ENCODE data around the gene ENPP4.
"Not testable (repeated sequence)": the region's sequence is repeated elsewhere in the genome, so short reads cannot be mapped to it uniquely, and the experiment has no call there.

ENPP4 gene

GRCh38 chr6:46137387-46137786 lies 7.6 kb downstream of the ENPP4 start:
- DNase-seq (ENCODE audit: low read depth), result no peak
- TF ChIP-seq CTCF (IDR thresholded peaks at IDR 0.05; ENCODE audit: control insufficient read depth, insufficient read depth, low read depth, low read length, missing control alignments), result no peak
- H3K4me3 ChIP-seq (ENCODE audit: control insufficient read depth, low read depth, low read length), result no peak overlapping the region

- TF ChIP-seq CTCF (IDR thresholded peaks at IDR 0.05; ENCODE audit: control insufficient read depth, insufficient read depth, low read depth, low read length, missing control alignments), result no peak
- DNase-seq (ENCODE audit: low read depth), result no peak
- no peak overlapping the region for H3K4me3 ChIP-seq (ENCODE audit: control insufficient read depth, low read depth, low read length)
Measured at GRCh38 chr6:46138281-46138680, 8.5 kb downstream of the ENPP4 start.

- DNase-seq (ENCODE audit: low read depth), result no peak
- no peak for TF ChIP-seq CTCF (IDR thresholded peaks at IDR 0.05; ENCODE audit: control insufficient read depth, insufficient read depth, low read depth, low read length, missing control alignments)
- H3K4me3 ChIP-seq (ENCODE audit: control insufficient read depth, low read depth, low read length), result no peak overlapping the region
Measured at GRCh38 chr6:46144270-46144669, 14.5 kb downstream of the ENPP4 start.

- not testable (repeated sequence) for DNase-seq (ENCODE audit: low read depth); H3K4me3 ChIP-seq (ENCODE audit: control insufficient read depth, low read depth, low read length)
Measured at GRCh38 chr6:46149066-46149465, 19.3 kb downstream of the ENPP4 start.

- TF ChIP-seq CTCF (IDR thresholded peaks at IDR 0.05; ENCODE audit: control insufficient read depth, insufficient read depth, low read depth, low read length, missing control alignments), result no peak
- H3K4me3 ChIP-seq (ENCODE audit: control insufficient read depth, low read depth, low read length), result no peak overlapping the region
- DNase-seq (ENCODE audit: low read depth), result no peak
Measured at GRCh38 chr6:46156701-46157100, 26.9 kb downstream of the ENPP4 start.

- H3K4me3 ChIP-seq (ENCODE audit: control insufficient read depth, low read depth, low read length), result no peak overlapping the region
- DNase-seq (ENCODE audit: low read depth), result no peak
- no peak for TF ChIP-seq CTCF (IDR thresholded peaks at IDR 0.05; ENCODE audit: control insufficient read depth, insufficient read depth, low read depth, low read length, missing control alignments)
Measured at GRCh38 chr6:46159229-46159628, 29.4 kb downstream of the ENPP4 start.

- no peak for DNase-seq (ENCODE audit: low read depth)
- no peak for TF ChIP-seq CTCF (IDR thresholded peaks at IDR 0.05; ENCODE audit: control insufficient read depth, insufficient read depth, low read depth, low read length, missing control alignments)
- no peak overlapping the region for H3K4me3 ChIP-seq (ENCODE audit: control insufficient read depth, low read depth, low read length)
Measured at GRCh38 chr6:46160102-46160501, 30.3 kb downstream of the ENPP4 start.

Data from AG09309 (cell line).